H9 (cell line): ENCODE data around the gene PCNX3. TPM values are rescaled to one million over a fixed set of nuclear protein-coding genes. Genes with fewer than 3 reads are reported as not detected.

ENCODE experiments used
- DNase-seq: peaks from one replicate; pipeline ENCODE4 v3.0.0-alpha.2; 2017
- H2AFZ ChIP-seq: one replicate; pipeline ENCODE4 v1.6.1; 2013; ENCODE audit warnings: mild to moderate bottlenecking, low read length, control low read depth, moderate library complexity
- H2AK5ac ChIP-seq: 2 replicates; pipeline ENCODE4 v1.6.1; 2013; ENCODE audit warnings: low read length, control low read depth, mixed read lengths; ENCODE audit not compliant: insufficient read length
- H2BK120ac ChIP-seq: one replicate; pipeline ENCODE4 v1.6.1; 2013; ENCODE audit warnings: low read depth, mild to moderate bottlenecking, low read length, control low read depth, inconsistent platforms; ENCODE audit not compliant: poor library complexity, severe bottlenecking
- H2BK12ac ChIP-seq: 2 replicates; pipeline ENCODE4 v1.6.1; 2013; ENCODE audit warnings: low read length, control low read depth, mixed read lengths, low read depth; ENCODE audit not compliant: insufficient read length
- H2BK15ac ChIP-seq: 2 replicates; pipeline ENCODE4 v1.6.1; 2013; ENCODE audit warnings: low read depth, low read length, control low read depth
- H2BK20ac ChIP-seq: one replicate; pipeline ENCODE4 v1.6.1; 2013; ENCODE audit warnings: low read depth, mild to moderate bottlenecking, low read length, control low read depth, inconsistent platforms; ENCODE audit not compliant: poor library complexity, severe bottlenecking
- H2BK5ac ChIP-seq: 2 replicates; pipeline ENCODE4 v1.6.1; 2013; ENCODE audit warnings: low read length, control low read depth, mixed read lengths; ENCODE audit not compliant: insufficient read length
- H3K14ac ChIP-seq: 2 replicates; pipeline ENCODE4 v1.6.1; 2013; ENCODE audit warnings: low read length, control low read depth; ENCODE audit not compliant: insufficient read depth
- H3K18ac ChIP-seq: 2 replicates; pipeline ENCODE4 v1.6.1; 2013; ENCODE audit warnings: low read depth, mild to moderate bottlenecking, mixed read lengths, low read length, control low read depth; ENCODE audit not compliant: insufficient read length
- H3K23ac ChIP-seq: 2 replicates; pipeline ENCODE4 v1.6.1; 2013; ENCODE audit warnings: low read length, control low read depth, mixed read lengths, low read depth; ENCODE audit not compliant: insufficient read length
- H3K23me2 ChIP-seq: 2 replicates; pipeline ENCODE4 v1.6.1; 2013; ENCODE audit warnings: low read depth, mild to moderate bottlenecking, mixed read lengths, low read length, control low read depth; ENCODE audit not compliant: insufficient read length, poor library complexity, severe bottlenecking
- H3K27ac ChIP-seq: 2 replicates; pipeline ENCODE4 v1.5.1; 2013; ENCODE audit warnings: low read length, control low read depth, mixed read lengths, low read depth; ENCODE audit not compliant: insufficient read length
- H3K27me3 ChIP-seq: 2 replicates; pipeline ENCODE4 v1.6.1; 2013; ENCODE audit warnings: low read length, control low read depth, inconsistent platforms; ENCODE audit not compliant: insufficient read depth
- H3K4ac ChIP-seq: 2 replicates; pipeline ENCODE4 v1.6.1; 2013; ENCODE audit warnings: low read depth, mild to moderate bottlenecking, control low read depth, inconsistent platforms, low read length, moderate library complexity
- H3K4me1 ChIP-seq: 2 replicates; pipeline ENCODE4 v1.6.1; 2013; ENCODE audit warnings: low read length, control low read depth, inconsistent platforms; ENCODE audit not compliant: insufficient read depth
- H3K4me2 ChIP-seq: 2 replicates; pipeline ENCODE4 v1.6.1; 2013; ENCODE audit warnings: low read length, control low read depth, mixed read lengths; ENCODE audit not compliant: insufficient read length, insufficient read depth
- H3K56ac ChIP-seq: 2 replicates; pipeline ENCODE4 v1.6.1; 2013; ENCODE audit warnings: low read depth, mild to moderate bottlenecking, mixed read lengths, low read length, control low read depth; ENCODE audit not compliant: insufficient read length
- H3K79me1 ChIP-seq: 2 replicates; pipeline ENCODE4 v1.6.1; 2013; ENCODE audit warnings: low read depth, mild to moderate bottlenecking, moderate library complexity, low read length, control low read depth, inconsistent platforms; ENCODE audit not compliant: insufficient read depth, poor library complexity, severe bottlenecking
- H3K79me2 ChIP-seq: 2 replicates; pipeline ENCODE4 v1.6.1; 2013; ENCODE audit warnings: low read length, control low read depth, inconsistent platforms; ENCODE audit not compliant: insufficient read depth
- H3K9ac ChIP-seq: 2 replicates; pipeline ENCODE4 v1.6.1; 2013; ENCODE audit warnings: low read length, control low read depth, mixed read lengths; ENCODE audit not compliant: insufficient read length; ENCODE audit errors: extremely low read depth
- H3K9me3 ChIP-seq: one replicate; pipeline ENCODE4 v1.6.1; 2013; ENCODE audit warnings: low read depth, low read length, inconsistent platforms; ENCODE audit not compliant: control insufficient read depth
- H3T11ph ChIP-seq: one replicate; pipeline ENCODE4 v1.6.1; 2013; ENCODE audit warnings: mild to moderate bottlenecking, low read length, control low read depth, inconsistent platforms
- H4K20me1 ChIP-seq: one replicate; pipeline ENCODE4 v1.6.1; 2013; ENCODE audit not compliant: control insufficient read depth, insufficient read length, insufficient read depth
- H4K5ac ChIP-seq: 2 replicates; pipeline ENCODE4 v1.6.1; 2013; ENCODE audit warnings: low read depth, mild to moderate bottlenecking, mixed read lengths, low read length, control low read depth; ENCODE audit not compliant: insufficient read length
- H4K8ac ChIP-seq: replicated peaks from 2 replicates; pipeline ENCODE4 v1.6.1; 2013; ENCODE audit warnings: low read length, control low read depth, mixed read lengths, low read depth; ENCODE audit not compliant: insufficient read length
- H4K91ac ChIP-seq: 2 replicates; pipeline ENCODE4 v1.6.1; 2013; ENCODE audit warnings: low read depth, mild to moderate bottlenecking, moderate library complexity, mixed read lengths, low read length, control low read depth; ENCODE audit not compliant: insufficient read length
- H3K27ac Mint-ChIP-seq, 3 experiments: 2 replicates in 2 of 3; 3 replicates in 1 of 3; pipeline ENCODE4 v1.8.0; 2020 to 2021; ENCODE audit warnings: mixed read lengths in 3 of 3, mild to moderate bottlenecking in 1 of 3, moderate library complexity in 1 of 3
- H3K27me3 Mint-ChIP-seq: 2 replicates; pipeline ENCODE4 v1.8.0; 2021; ENCODE audit warnings: low read depth, mild to moderate bottlenecking, moderate library complexity, mixed read lengths
- H3K36me3 Mint-ChIP-seq, 3 experiments: 2 replicates in 2 of 3; 3 replicates in 1 of 3; pipeline ENCODE4 v1.8.0; 2020 to 2021; ENCODE audit warnings: low read depth in 3 of 3, mixed read lengths in 3 of 3; ENCODE audit not compliant: insufficient read depth in 1 of 3
- H3K4me1 Mint-ChIP-seq, 2 experiments: 2 replicates each; pipeline ENCODE4 v1.8.0; 2020; ENCODE audit warnings: mixed read lengths in 2 of 2
- H3K4me3 Mint-ChIP-seq, 2 experiments: 2 replicates in 1 of 2; 3 replicates in 1 of 2; pipeline ENCODE4 v1.8.0; 2020 to 2021; ENCODE audit warnings: mild to moderate bottlenecking in 2 of 2, mixed read lengths in 2 of 2, moderate library complexity in 1 of 2
- H3K9me3 Mint-ChIP-seq, 2 experiments: 2 replicates in 1 of 2; 3 replicates in 1 of 2; pipeline ENCODE4 v1.8.0; 2020; ENCODE audit warnings: mild to moderate bottlenecking in 2 of 2, mixed read lengths in 2 of 2, moderate library complexity in 1 of 2
- WGBS: extraction: QIAGEN DNeasy Blood & Tissue Kit; methylation state at CpG from one replicate; pipeline ENCODE4 v1.1.7; 2013; ENCODE audit warnings: missing lambda C conversion rate, low lambda C conversion rate, mixed read lengths; ENCODE audit not compliant: insufficient read length; ENCODE audit errors: extremely low coverage; 5-methylcytosine and 5-hydroxymethylcytosine counted together
- total RNA-seq: library from RNA; stranded (reverse); gene quantifications from 2 replicates; pipeline ENCODE4 v1.2.1, GENCODE V29; 2021
- TF ChIP-seq, protein P1 (sequence below): fragments of 200-600 bp; sonication (generic); conservative IDR thresholded peaks from 3 replicates; pipeline ENCODE4 v1.8.0; 2021; ENCODE audit warnings: antibody characterized with exemption, mild to moderate bottlenecking

The PCNX3 gene
- total RNA-seq, 1 experiment from 2014 or later, result 50.5 TPM

DNA sequence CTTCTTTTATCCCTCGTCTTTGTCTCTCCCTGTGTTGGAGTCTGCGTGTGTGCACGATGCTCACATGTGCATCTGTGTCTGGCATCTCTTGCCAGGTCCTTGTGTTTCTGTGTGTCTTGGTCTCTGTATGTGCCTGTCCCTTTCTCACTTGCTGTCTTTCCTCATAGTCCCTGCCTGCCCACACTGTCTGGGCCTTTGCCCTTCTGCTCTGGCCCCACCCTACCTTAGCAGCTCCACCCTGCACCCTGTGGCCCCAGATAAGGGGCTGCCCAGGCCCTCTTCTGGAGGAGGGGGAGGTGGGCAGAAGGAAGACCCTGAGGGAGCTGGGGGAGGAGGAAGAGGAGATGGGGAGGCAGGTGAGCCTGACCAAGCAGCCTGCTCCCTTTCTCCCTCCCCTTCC lies 36.9 kb upstream of the PCNX3 start:
- Histone ChIP-seq H3K14ac (no peak overlapping the region), H3K4me2 (no peak overlapping the region), H3K9me3 (no peaks in the 10 kb centered on the region), H2BK20ac (no peak overlapping the region), H3K23ac (no peak overlapping the region), H2BK15ac (no peak overlapping the region), H3K79me1 (no peaks in the 10 kb centered on the region), H2AFZ (no peak overlapping the region), H2BK12ac (no peak overlapping the region), H4K91ac (no peak overlapping the region), H3K56ac (no peak overlapping the region), H3K79me2 (no peaks in the 10 kb centered on the region), H3K27me3 (peaks cover 8% of the 10 kb centered on the region; the same call in 1 of the 2 replicates), H4K5ac (no peak overlapping the region), H3K18ac (no peak overlapping the region), H2BK120ac (no peak overlapping the region), H3K4ac (no peak overlapping the region), H2AK5ac (no peak overlapping the region), H3T11ph (no peak overlapping the region), H4K8ac (no peak overlapping the region), H3K23me2 (peaks cover 8% of the 10 kb centered on the region), H2BK5ac (no peak overlapping the region), H3K9ac (no peak overlapping the region), H3K4me1 (no peaks in the 10 kb centered on the region), H3K27ac (no peak overlapping the region), H4K20me1 (no peaks in the 10 kb centered on the region)
- DNase-seq, result no peak
- TF ChIP-seq, protein P1, sequence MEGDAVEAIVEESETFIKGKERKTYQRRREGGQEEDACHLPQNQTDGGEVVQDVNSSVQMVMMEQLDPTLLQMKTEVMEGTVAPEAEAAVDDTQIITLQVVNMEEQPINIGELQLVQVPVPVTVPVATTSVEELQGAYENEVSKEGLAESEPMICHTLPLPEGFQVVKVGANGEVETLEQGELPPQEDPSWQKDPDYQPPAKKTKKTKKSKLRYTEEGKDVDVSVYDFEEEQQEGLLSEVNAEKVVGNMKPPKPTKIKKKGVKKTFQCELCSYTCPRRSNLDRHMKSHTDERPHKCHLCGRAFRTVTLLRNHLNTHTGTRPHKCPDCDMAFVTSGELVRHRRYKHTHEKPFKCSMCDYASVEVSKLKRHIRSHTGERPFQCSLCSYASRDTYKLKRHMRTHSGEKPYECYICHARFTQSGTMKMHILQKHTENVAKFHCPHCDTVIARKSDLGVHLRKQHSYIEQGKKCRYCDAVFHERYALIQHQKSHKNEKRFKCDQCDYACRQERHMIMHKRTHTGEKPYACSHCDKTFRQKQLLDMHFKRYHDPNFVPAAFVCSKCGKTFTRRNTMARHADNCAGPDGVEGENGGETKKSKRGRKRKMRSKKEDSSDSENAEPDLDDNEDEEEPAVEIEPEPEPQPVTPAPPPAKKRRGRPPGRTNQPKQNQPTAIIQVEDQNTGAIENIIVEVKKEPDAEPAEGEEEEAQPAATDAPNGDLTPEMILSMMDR, result no peak
- no peaks in the 10 kb centered on the region for H3K9me3 Mint-ChIP-seq
- H3K27me3 Mint-ChIP-seq, result peaks cover 33% of the 10 kb centered on the region
- H3K4me1 Mint-ChIP-seq, result peaks cover 18 to 27% of the 10 kb centered on the region in 2 experiments
- no peak overlapping the region; a peak in 1 of 5 replicates for H3K4me3 Mint-ChIP-seq
- no peak overlapping the region for H3K27ac Mint-ChIP-seq
- peaks cover 0 to 3% (median 3%) of the 10 kb centered on the region in 3 experiments; a peak in 3 of 7 replicates for H3K36me3 Mint-ChIP-seq
- WGBS, result no CpG with 5 or more reads among the region's 3 CpGs
